GM23338 (cell line): ENCODE data around the gene ZMYND8. TPM values are rescaled to one million over a fixed set of nuclear protein-coding genes. Genes with fewer than 3 reads are reported as not detected.

Experiments used
- ATAC-seq: fragments of 200-7000 bp; cut with Tn5 transposase; 3 replicates; pipeline ENCODE4 v1.9.1; 2020
- DNase-seq: peaks from one replicate; pipeline ENCODE4 v3.0.0-alpha.2; 2015; ENCODE audit warnings: low spot score
- H2AFZ ChIP-seq: fragments of 200-600 bp; sonication (generic); 2 replicates; pipeline ENCODE4 v1.8.0; 2016; ENCODE audit warnings: antibody characterized with exemption, mild to moderate bottlenecking, moderate library complexity
- H3F3A ChIP-seq: fragments of 200-600 bp; sonication (generic); replicated peaks from 2 replicates; pipeline ENCODE4 v1.8.0; 2017; ENCODE audit warnings: antibody characterized with exemption, mixed run types, low read depth
- H3K27ac ChIP-seq: fragments of 200-600 bp; sonication (generic); 2 replicates; pipeline ENCODE4 v1.6.1; 2016; ENCODE audit warnings: low read depth
- H3K27me3 ChIP-seq: fragments of 200-600 bp; sonication (generic); 2 replicates; pipeline ENCODE4 v1.8.0; 2016; ENCODE audit warnings: mild to moderate bottlenecking, mixed run types, moderate library complexity; ENCODE audit not compliant: insufficient read depth
- H3K36me3 ChIP-seq: fragments of 200-600 bp; sonication (generic); 2 replicates; pipeline ENCODE4 v1.8.0; 2016; ENCODE audit warnings: mild to moderate bottlenecking; ENCODE audit not compliant: insufficient read depth
- H3K4me1 ChIP-seq: fragments of 200-600 bp; sonication (generic); 2 replicates; pipeline ENCODE4 v1.8.0; 2016; ENCODE audit warnings: mild to moderate bottlenecking, moderate library complexity; ENCODE audit not compliant: insufficient read depth
- H3K4me2 ChIP-seq: fragments of 200-600 bp; sonication (generic); 2 replicates; pipeline ENCODE4 v1.7.1; 2017; ENCODE audit warnings: mixed run types
- H3K4me3 ChIP-seq: fragments of 200-600 bp; sonication (generic); 2 replicates; pipeline ENCODE4 v1.6.1; 2016; ENCODE audit warnings: mixed run types
- H3K79me2 ChIP-seq: fragments of 200-600 bp; sonication (generic); replicated peaks from 2 replicates; pipeline ENCODE4 v1.8.0; 2017; ENCODE audit warnings: mild to moderate bottlenecking; ENCODE audit not compliant: insufficient read depth
- H3K9me2 ChIP-seq: fragments of 200-600 bp; sonication (generic); 2 replicates; pipeline ENCODE4 v1.8.0; 2017; ENCODE audit not compliant: insufficient read depth
- H4K20me1 ChIP-seq: fragments of 200-600 bp; sonication (generic); replicated peaks from 2 replicates; pipeline ENCODE4 v1.8.0; 2017; ENCODE audit warnings: mild to moderate bottlenecking; ENCODE audit not compliant: insufficient read depth
- H3K27ac Mint-ChIP-seq: 2 replicates; pipeline ENCODE4 v1.8.0; 2020; ENCODE audit warnings: inconsistent platforms, mild to moderate bottlenecking, moderate library complexity, mixed read lengths
- H3K27me3 Mint-ChIP-seq: 3 replicates; pipeline ENCODE4 v1.8.0; 2022; ENCODE audit warnings: low read depth, mild to moderate bottlenecking, moderate library complexity, mixed read lengths, inconsistent platforms; ENCODE audit not compliant: insufficient read depth, poor library complexity
- H3K36me3 Mint-ChIP-seq: 3 replicates; pipeline ENCODE4 v1.8.0; 2021; ENCODE audit warnings: low read depth, mild to moderate bottlenecking, inconsistent platforms, moderate library complexity, mixed read lengths
- H3K4me1 Mint-ChIP-seq: 3 replicates; pipeline ENCODE4 v1.8.0; 2020; ENCODE audit warnings: mild to moderate bottlenecking, inconsistent platforms, mixed read lengths
- H3K4me3 Mint-ChIP-seq: 3 replicates; pipeline ENCODE4 v1.8.0; 2021; ENCODE audit warnings: moderate library complexity, mild to moderate bottlenecking, inconsistent platforms, mixed read lengths
- H3K9me3 Mint-ChIP-seq: 3 replicates; pipeline ENCODE4 v1.8.0; 2020; ENCODE audit warnings: moderate library complexity, mild to moderate bottlenecking, inconsistent platforms, mixed read lengths
- CREB1 ChIP-seq: fragments of 250-450 bp; sonication (Bioruptor Pico); IDR thresholded peaks from 2 replicates; pipeline ENCODE4 v1.5.0; 2020; ENCODE audit warnings: low read depth, mild to moderate bottlenecking, moderate library complexity
- CTCF ChIP-seq, 2 experiments: fragments of 200-600 bp in 1 of 2; sonication (generic) in 1 of 2; conservative IDR thresholded peaks; 2 replicates each; pipeline versions ENCODE4 v1.5.1 to v1.6.1; 2016 to 2017; ENCODE audit warnings: antibody characterized with exemption in 2 of 2, low read depth in 2 of 2, mild to moderate bottlenecking in 2 of 2, moderate library complexity in 1 of 2
- EZH2 ChIP-seq: fragments of 200-600 bp; sonication (generic); IDR thresholded peaks from one replicate; pipeline ENCODE4 v1.8.0; 2017; ENCODE audit warnings: antibody characterized with exemption, mild to moderate bottlenecking, low read depth; ENCODE audit not compliant: unreplicated experiment
- EZH2phosphoT487 ChIP-seq: fragments of 200-600 bp; sonication (generic); IDR thresholded peaks from one replicate; pipeline ENCODE4 v1.8.1; 2018; ENCODE audit warnings: antibody characterized with exemption; ENCODE audit not compliant: unreplicated experiment
- JUNB ChIP-seq: IDR thresholded peaks from one replicate; pipeline ENCODE4 v1.6.1; 2016; ENCODE audit warnings: antibody characterized with exemption; ENCODE audit not compliant: unreplicated experiment
- POLR2AphosphoS5 ChIP-seq: IDR thresholded peaks from 2 replicates; pipeline ENCODE4 v1.6.1; 2016; ENCODE audit warnings: antibody characterized with exemption, low read depth
- STAT1 ChIP-seq: IDR thresholded peaks from one replicate; pipeline ENCODE4 v1.6.1; 2016; ENCODE audit warnings: antibody characterized with exemption; ENCODE audit not compliant: unreplicated experiment
- ZNF114 ChIP-seq: fragments of 250-450 bp; sonication (Bioruptor Pico); IDR thresholded peaks from 2 replicates; pipeline ENCODE4 v1.5.0; 2020; ENCODE audit warnings: mild to moderate bottlenecking, moderate library complexity
- ZNF331 ChIP-seq: fragments of 250-450 bp; sonication (Bioruptor Pico); IDR thresholded peaks from 2 replicates; pipeline ENCODE4 v1.5.0; 2020; ENCODE audit warnings: low read depth, mild to moderate bottlenecking, moderate library complexity
- polyA plus RNA-seq: library from polyadenylated mRNA; unstranded; fragments of >200 nt; fragmentation: Nextera tagmentation; extraction: Ambion mirVana; gene quantifications from 2 replicates; pipeline ENCODE4 v1.2.1, GENCODE V29; 2016
- total RNA-seq: library from RNA; depleted of rRNA; stranded (reverse); fragments of >200 nt; shearing (Covaris generic); gene quantifications from 2 replicates; pipeline ENCODE4 v1.2.3, GENCODE V29; 2014

ZMYND8 gene
- total and polyA plus RNA-seq, 2 experiments from 2014 or later = 70.9 to 128 TPM

- H2AFZ ChIP-seq = no peak overlapping the region
- H3F3A ChIP-seq = no peaks in the 10 kb centered on the region
- H4K20me1 ChIP-seq = no peaks in the 10 kb centered on the region
- Mint-ChIP-seq H3K9me3 (no peaks in the 10 kb centered on the region; the same call in 2 of the 3 replicates), H3K36me3 (no peaks in the 10 kb centered on the region), H3K4me3 (no peak overlapping the region), H3K27ac (no peak overlapping the region), H3K4me1 (no peaks in the 10 kb centered on the region), H3K27me3 (peaks cover 6% of the 10 kb centered on the region)
- peaks cover 1% of the 10 kb centered on the region; the same call in 1 of the 2 replicates for H3K9me2 ChIP-seq
- H3K27me3 ChIP-seq = no peaks in the 10 kb centered on the region
- TF ChIP-seq CREB1 (CRISPR knock-in tag) (no peak), STAT1 (no peak), JUNB (no peak), ZNF331 (CRISPR knock-in tag) (no peak), CTCF (conservative IDR thresholded peaks at IDR 0.05; ENCODE audit: low read depth in 2 of 2) (no peak), EZH2 (no peak), EZH2phosphoT487 (no peak), POLR2AphosphoS5 (no peak), ZNF114 (CRISPR knock-in tag) (no peak)
- H3K27ac ChIP-seq = no peak overlapping the region
- no peaks in the 10 kb centered on the region for H3K4me1 ChIP-seq
- H3K4me3 ChIP-seq = no peak overlapping the region
- H3K4me2 ChIP-seq = no peak overlapping the region
- ATAC-seq (no peak), DNase-seq (no peak)
- H3K36me3 ChIP-seq = no peaks in the 10 kb centered on the region
- no peaks in the 10 kb centered on the region for H3K79me2 ChIP-seq
Measured at GRCh38 chr20:47175493-47175892, 181.0 kb downstream of the ZMYND8 start.

GRCh38 chr20:47174456-47175243, 181.8 kb downstream of the ZMYND8 start:
- no peaks in the 10 kb centered on the region for H3K79me2 ChIP-seq
- peak overlapping the region; percentile 38; the same call in 1 of the 2 replicates for H2AFZ ChIP-seq
- H4K20me1 ChIP-seq = no peaks in the 10 kb centered on the region
- Mint-ChIP-seq H3K27ac (no peak overlapping the region), H3K27me3 (peaks cover 6% of the 10 kb centered on the region), H3K36me3 (no peaks in the 10 kb centered on the region), H3K4me3 (no peak overlapping the region), H3K9me3 (no peaks in the 10 kb centered on the region), H3K4me1 (no peaks in the 10 kb centered on the region)
- H3K36me3 ChIP-seq = no peaks in the 10 kb centered on the region
- H3K4me2 ChIP-seq = no peak overlapping the region
- ATAC-seq = peak; percentile 70
- H3K27ac ChIP-seq = no peak overlapping the region
- DNase-seq = no peak
- no peak overlapping the region for H3K4me3 ChIP-seq
- TF ChIP-seq CTCF (conservative IDR thresholded peaks at IDR 0.05; ENCODE audit: low read depth in 2 of 2) (peak in 1 of 2 experiments; percentile 38; a peak in 2 of 4 replicates), ZNF331 (CRISPR knock-in tag) (no peak)
- no peaks in the 10 kb centered on the region for H3K9me2 ChIP-seq
- no peaks in the 10 kb centered on the region for H3K27me3 ChIP-seq
- H3F3A ChIP-seq = no peaks in the 10 kb centered on the region
- no peaks in the 10 kb centered on the region for H3K4me1 ChIP-seq
